Trophoblast cell (in vitro differentiated cells and primary cell): Measurements from ENCODE around the gene CEP131.

Source experiments
- DNase-seq, 2 donors: peaks; one replicate each; pipeline ENCODE4 v3.0.0-alpha.2; 2016
- H2AFZ ChIP-seq: 2 replicates; pipeline ENCODE4 v1.6.1; 2013; ENCODE audit warnings: low read length, moderate library complexity, mild to moderate bottlenecking; ENCODE audit not compliant: insufficient read depth, poor library complexity
- H2AK5ac ChIP-seq: 2 replicates; pipeline ENCODE4 v1.6.1; 2013; ENCODE audit warnings: mild to moderate bottlenecking, low read length
- H2BK120ac ChIP-seq: 2 replicates; pipeline ENCODE4 v1.6.1; 2013; ENCODE audit warnings: low read length, mild to moderate bottlenecking, moderate library complexity; ENCODE audit not compliant: insufficient read depth, poor library complexity
- H2BK12ac ChIP-seq: 2 replicates; pipeline ENCODE4 v1.6.1; 2013; ENCODE audit warnings: mild to moderate bottlenecking, low read length, moderate library complexity
- H2BK5ac ChIP-seq: 2 replicates; pipeline ENCODE4 v1.6.1; 2013; ENCODE audit warnings: low read length, low read depth, moderate library complexity, mild to moderate bottlenecking; ENCODE audit not compliant: poor library complexity
- H3K14ac ChIP-seq: 2 replicates; pipeline ENCODE4 v1.6.1; 2013; ENCODE audit warnings: mild to moderate bottlenecking, low read length
- H3K18ac ChIP-seq: 2 replicates; pipeline ENCODE4 v1.6.1; 2013; ENCODE audit warnings: mild to moderate bottlenecking, low read length
- H3K23ac ChIP-seq: 2 replicates; pipeline ENCODE4 v1.6.1; 2013; ENCODE audit warnings: low read length
- H3K27ac ChIP-seq: 2 replicates; pipeline ENCODE4 v1.5.1; 2013; ENCODE audit warnings: low read depth, mild to moderate bottlenecking, inconsistent platforms, low read length, moderate library complexity
- H3K27me3 ChIP-seq: 2 replicates; pipeline ENCODE4 v1.6.1; 2013; ENCODE audit warnings: inconsistent platforms, mild to moderate bottlenecking, low read length, moderate library complexity; ENCODE audit not compliant: insufficient read depth
- H3K36me3 ChIP-seq, 2 experiments: 1 replicate in 1 of 2; 2 replicates in 1 of 2; pipeline ENCODE4 v1.6.1; 2013; ENCODE audit warnings: low read length in 2 of 2, mild to moderate bottlenecking in 2 of 2, moderate library complexity in 1 of 2; ENCODE audit not compliant: insufficient read depth in 2 of 2, control insufficient read depth in 1 of 2
- H3K4ac ChIP-seq: 2 replicates; pipeline ENCODE4 v1.6.1; 2013; ENCODE audit warnings: low read depth, mild to moderate bottlenecking, low read length, moderate library complexity
- H3K4me1 ChIP-seq, 2 experiments: 1 replicate in 1 of 2; 2 replicates in 1 of 2; pipeline ENCODE4 v1.6.1; 2013; ENCODE audit warnings: low read length in 2 of 2, mild to moderate bottlenecking in 2 of 2, moderate library complexity in 1 of 2; ENCODE audit not compliant: insufficient read depth in 2 of 2, control insufficient read depth in 1 of 2
- H3K4me2 ChIP-seq: 2 replicates; pipeline ENCODE4 v1.6.1; 2013; ENCODE audit warnings: inconsistent platforms, mild to moderate bottlenecking, low read length, moderate library complexity
- H3K4me3 ChIP-seq: 2 replicates; pipeline ENCODE4 v1.5.1; 2013; ENCODE audit warnings: mild to moderate bottlenecking, low read depth, low read length, inconsistent platforms
- H3K79me1 ChIP-seq: one replicate; pipeline ENCODE4 v1.6.1; 2013; ENCODE audit warnings: low read length
- H3K79me2 ChIP-seq: 2 replicates; pipeline ENCODE4 v1.6.1; 2013; ENCODE audit warnings: low read length, mild to moderate bottlenecking; ENCODE audit not compliant: control insufficient read depth, insufficient read depth, poor library complexity
- H3K9ac ChIP-seq: 2 replicates; pipeline ENCODE4 v1.6.1; 2013; ENCODE audit warnings: mild to moderate bottlenecking, low read length
- H3K9me3 ChIP-seq: 2 replicates; pipeline ENCODE4 v1.6.1; 2013; ENCODE audit warnings: low read depth, mild to moderate bottlenecking, control low read depth, inconsistent platforms, low read length; ENCODE audit not compliant: insufficient read depth
- H4K12ac ChIP-seq: 2 replicates; pipeline ENCODE4 v1.6.1; 2013; ENCODE audit warnings: low read depth, mild to moderate bottlenecking, low read length, moderate library complexity
- H4K8ac ChIP-seq: 2 replicates; pipeline ENCODE4 v1.6.1; 2013; ENCODE audit warnings: low read depth, mild to moderate bottlenecking, low read length, moderate library complexity
- H4K91ac ChIP-seq: one replicate; pipeline ENCODE4 v1.6.1; 2013; ENCODE audit warnings: low read depth, mild to moderate bottlenecking, low read length, moderate library complexity
- WGBS: extraction: QIAGEN DNeasy Blood & Tissue Kit; methylation state at CpG from one replicate; pipeline ENCODE4 v1.1.7; 2013; ENCODE audit warnings: missing lambda C conversion rate; ENCODE audit not compliant: insufficient read length, insufficient coverage; ENCODE audit errors: extremely low coverage; 5-methylcytosine and 5-hydroxymethylcytosine counted together

CEP131 gene

GRCh38 chr17:81241648-81242420 lies 19.1 kb upstream of the CEP131 start:
- DNase-seq = peak; percentile 35 to 49
- H3K4me3 ChIP-seq = peak overlapping the region; percentile 16
- H2BK5ac ChIP-seq = no peak overlapping the region
- no peak overlapping the region for H2AK5ac ChIP-seq
- H3K79me1 ChIP-seq = peaks cover 8% of the 10 kb centered on the region
- H3K14ac ChIP-seq = no peak overlapping the region
- no peak overlapping the region for H3K4me2 ChIP-seq
- peaks cover 10% of the 10 kb centered on the region for H3K79me2 ChIP-seq
- no peak overlapping the region for H2AFZ ChIP-seq
- H3K9me3 ChIP-seq = peaks cover 3% of the 10 kb centered on the region
- no peaks in the 10 kb centered on the region for H3K27me3 ChIP-seq
- H3K9ac ChIP-seq = no peak overlapping the region
- H3K18ac ChIP-seq = no peak overlapping the region
- H3K4ac ChIP-seq = no peak overlapping the region
- no peak overlapping the region for H3K27ac ChIP-seq
- H2BK120ac ChIP-seq = no peak overlapping the region
- peaks cover 11% of the 10 kb centered on the region in 2 experiments for H3K36me3 ChIP-seq
- H4K91ac ChIP-seq = no peak overlapping the region
- H3K4me1 ChIP-seq = peaks cover 12 to 19% of the 10 kb centered on the region in 2 experiments
- H3K23ac ChIP-seq = no peak overlapping the region
- H4K12ac ChIP-seq = no peak overlapping the region
- no peak overlapping the region for H2BK12ac ChIP-seq
- WGBS = no CpG with 5 or more reads among the region's 26 CpGs
- H4K8ac ChIP-seq = no peak overlapping the region

GRCh38 chr17:81241203-81241602 lies 18.4 kb upstream of the CEP131 start:
- H2AFZ ChIP-seq = no peak overlapping the region
- H3K4me2 ChIP-seq = no peak overlapping the region
- peaks cover 8% of the 10 kb centered on the region for H3K79me1 ChIP-seq
- no peak overlapping the region for H2BK5ac ChIP-seq
- H3K79me2 ChIP-seq = peaks cover 10% of the 10 kb centered on the region
- H3K18ac ChIP-seq = no peak overlapping the region
- no peak overlapping the region for H3K9ac ChIP-seq
- H2BK12ac ChIP-seq = no peak overlapping the region
- peaks cover 12 to 19% of the 10 kb centered on the region in 2 experiments for H3K4me1 ChIP-seq
- H4K91ac ChIP-seq = no peak overlapping the region
- H3K4me3 ChIP-seq = no peak overlapping the region
- H4K12ac ChIP-seq = no peak overlapping the region
- no peak overlapping the region for H2AK5ac ChIP-seq
- no peaks in the 10 kb centered on the region for H3K27me3 ChIP-seq
- peaks cover 9 to 10% of the 10 kb centered on the region in 2 experiments for H3K36me3 ChIP-seq
- no peak overlapping the region for H3K4ac ChIP-seq
- H3K14ac ChIP-seq = no peak overlapping the region
- H3K23ac ChIP-seq = no peak overlapping the region
- peaks cover 3% of the 10 kb centered on the region for H3K9me3 ChIP-seq
- H2BK120ac ChIP-seq = no peak overlapping the region
- no peak overlapping the region for H3K27ac ChIP-seq
- H4K8ac ChIP-seq = no peak overlapping the region
- DNase-seq = no peak
- WGBS = no CpG with 5 or more reads among the region's 10 CpGs

GRCh38 chr17:81240761-81241160 lies 18.0 kb upstream of the CEP131 start:
- no CpG with 5 or more reads among the region's 8 CpGs for WGBS

GRCh38 chr17:81239714-81240555 lies 17.2 kb upstream of the CEP131 start:
- Histone ChIP-seq H4K8ac (peak overlapping the region; percentile 96), H3K23ac (no peak overlapping the region), H3K36me3 (peaks cover 5 to 6% of the 10 kb centered on the region in 2 experiments), H3K4me3 (peak overlapping the region; percentile 94), H3K4me1 (peaks cover 12 to 18% of the 10 kb centered on the region in 2 experiments), H2BK120ac (peak overlapping the region; percentile 61), H2AFZ (peak overlapping the region; percentile 67), H3K79me2 (peaks cover 10% of the 10 kb centered on the region), H3K79me1 (peaks cover 8% of the 10 kb centered on the region), H3K18ac (peak overlapping the region; percentile 71), H2BK5ac (peak overlapping the region; percentile 68), H3K4ac (peak overlapping the region; percentile 89), H4K12ac (peak overlapping the region; percentile 83), H2AK5ac (peak overlapping the region; percentile 57), H3K4me2 (peak overlapping the region; percentile 83), H3K14ac (peak overlapping the region; percentile 89), H3K9me3 (peaks cover 3% of the 10 kb centered on the region), H2BK12ac (peak overlapping the region; percentile 55), H3K27ac (no peak overlapping the region), H3K9ac (peak overlapping the region; percentile 78), H4K91ac (peak overlapping the region; percentile 88), H3K27me3 (no peaks in the 10 kb centered on the region)
- WGBS = no CpG with 5 or more reads among the region's 37 CpGs
- DNase-seq = peak in 1 of 2 donors; percentile 13

More at GRCh38 chr17:81240761-81241160, 18.0 kb upstream of the CEP131 start:
- no peak overlapping the region for H3K9ac ChIP-seq
- no peak for DNase-seq
- H4K8ac ChIP-seq = no peak overlapping the region
- H2AK5ac ChIP-seq = no peak overlapping the region
- H3K14ac ChIP-seq = no peak overlapping the region
- no peak overlapping the region for H3K4me3 ChIP-seq
- H2AFZ ChIP-seq = no peak overlapping the region
- H3K79me1 ChIP-seq = peaks cover 8% of the 10 kb centered on the region
- H3K23ac ChIP-seq = no peak overlapping the region
- H3K79me2 ChIP-seq = peaks cover 10% of the 10 kb centered on the region
- H3K4ac ChIP-seq = no peak overlapping the region
- no peak overlapping the region for H4K12ac ChIP-seq
- peaks cover 12 to 19% of the 10 kb centered on the region in 2 experiments for H3K4me1 ChIP-seq
- H3K18ac ChIP-seq = no peak overlapping the region
- H3K36me3 ChIP-seq = peaks cover 8% of the 10 kb centered on the region in 2 experiments
- H4K91ac ChIP-seq = no peak overlapping the region
- H2BK120ac ChIP-seq = no peak overlapping the region
- H2BK12ac ChIP-seq = no peak overlapping the region
- no peak overlapping the region for H3K4me2 ChIP-seq
- H3K27me3 ChIP-seq = no peaks in the 10 kb centered on the region
- H2BK5ac ChIP-seq = no peak overlapping the region
- H3K27ac ChIP-seq = no peak overlapping the region
- H3K9me3 ChIP-seq = peaks cover 3% of the 10 kb centered on the region
